ENCODE data around the gene ANKRD52. TPM values are rescaled to one million over a fixed set of nuclear protein-coding genes. Genes with fewer than 3 reads are reported as not detected.

Gene ANKRD52
- total and polyA plus RNA-seq, 4 donors, result 5.4 to 13.6 (median 9.3) TPM

DNA sequence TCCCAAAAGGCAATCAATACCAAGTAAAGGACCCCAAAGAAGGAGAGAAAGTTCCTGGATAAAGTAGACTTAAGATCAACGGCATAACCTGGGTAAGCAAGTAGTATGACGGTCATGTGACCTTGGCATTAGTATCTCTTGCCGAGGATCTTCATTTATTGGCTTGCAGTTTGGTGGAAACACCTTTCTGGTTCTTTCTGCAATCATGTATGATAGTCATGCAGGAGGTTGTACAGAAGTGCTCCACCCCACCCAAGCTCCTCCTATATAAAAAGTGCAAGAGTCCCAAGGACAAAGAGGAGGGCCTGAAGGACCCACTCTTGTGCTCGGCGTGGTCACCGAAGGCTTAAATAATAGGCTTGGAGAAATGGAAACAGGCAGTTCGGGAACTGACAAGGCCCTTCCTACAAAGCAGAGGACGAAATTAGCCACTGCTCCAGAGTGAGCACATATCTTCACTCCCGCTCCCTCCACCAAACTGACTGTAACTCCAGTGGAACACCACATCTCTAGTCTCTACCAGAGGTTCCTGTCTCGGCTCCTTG is 41.2 kb upstream of the ANKRD52 start:
- Histone ChIP-seq H3K36me3 (ENCODE audit: control insufficient read depth in 4 of 4, insufficient read depth in 3 of 4, low read depth in 1 of 4, low read length in 3 of 4) (peaks cover 0 to 2% (median 0%) of the 10 kb centered on the region in 4 donors), H3K9me3 (ENCODE audit: control insufficient read depth in 4 of 4, low read length in 3 of 4) (no peaks in the 10 kb centered on the region), H3K9ac (ENCODE audit: low read depth in 1 of 2, low read length in 2 of 2) (peak overlapping the region; percentile 67 to 80), H3K4me3 (ENCODE audit: low read depth in 1 of 3, low read length in 3 of 3) (peak overlapping the region; percentile 70 to 97 (median 96)), H3K27ac (ENCODE audit: low read depth in 1 of 2, low read length in 2 of 2) (peak overlapping the region; percentile 86 to 95), H3K27me3 (ENCODE audit: control insufficient read depth in 4 of 4, insufficient read depth in 4 of 4, low read length in 3 of 4) (no peaks in the 10 kb centered on the region), H3K4me1 (ENCODE audit: control insufficient read depth in 4 of 4, insufficient read depth in 4 of 4, low read length in 3 of 4) (peaks cover 15 to 63% (median 59%) of the 10 kb centered on the region in 4 donors)
- DNase-seq (ENCODE audit: low spot score), result no peak
- under 1% methylated on average over 10 of the region's 10 CpGs for WGBS
- TF ChIP-seq FOXA1 (IDR thresholded peaks at IDR 0.05) (no peak), HNF4A (conservative IDR thresholded peaks at IDR 0.05) (no peak), TAF1 (conservative IDR thresholded peaks at IDR 0.05) (no peak), NR2F2 (IDR thresholded peaks at IDR 0.05) (no peak), RAD21 (IDR thresholded peaks at IDR 0.05) (no peak), RXRA (IDR thresholded peaks at IDR 0.05) (no peak), SP1 (IDR thresholded peaks at IDR 0.05) (no peak), YY1 (IDR thresholded peaks at IDR 0.05) (no peak), GABPA (IDR thresholded peaks at IDR 0.05 in 1 of 2, conservative IDR thresholded peaks at IDR 0.05 in 1 of 2) (no peak), HNF4G (IDR thresholded peaks at IDR 0.05) (no peak), FOXA2 (IDR thresholded peaks at IDR 0.05) (no peak), JUND (IDR thresholded peaks at IDR 0.05) (no peak)
- TF ChIP-seq, protein P1, sequence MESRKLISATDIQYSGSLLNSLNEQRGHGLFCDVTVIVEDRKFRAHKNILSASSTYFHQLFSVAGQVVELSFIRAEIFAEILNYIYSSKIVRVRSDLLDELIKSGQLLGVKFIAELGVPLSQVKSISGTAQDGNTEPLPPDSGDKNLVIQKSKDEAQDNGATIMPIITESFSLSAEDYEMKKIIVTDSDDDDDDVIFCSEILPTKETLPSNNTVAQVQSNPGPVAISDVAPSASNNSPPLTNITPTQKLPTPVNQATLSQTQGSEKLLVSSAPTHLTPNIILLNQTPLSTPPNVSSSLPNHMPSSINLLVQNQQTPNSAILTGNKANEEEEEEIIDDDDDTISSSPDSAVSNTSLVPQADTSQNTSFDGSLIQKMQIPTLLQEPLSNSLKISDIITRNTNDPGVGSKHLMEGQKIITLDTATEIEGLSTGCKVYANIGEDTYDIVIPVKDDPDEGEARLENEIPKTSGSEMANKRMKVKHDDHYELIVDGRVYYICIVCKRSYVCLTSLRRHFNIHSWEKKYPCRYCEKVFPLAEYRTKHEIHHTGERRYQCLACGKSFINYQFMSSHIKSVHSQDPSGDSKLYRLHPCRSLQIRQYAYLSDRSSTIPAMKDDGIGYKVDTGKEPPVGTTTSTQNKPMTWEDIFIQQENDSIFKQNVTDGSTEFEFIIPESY (IDR thresholded peaks at IDR 0.05), result no peak
- TF ChIP-seq, protein P2, sequence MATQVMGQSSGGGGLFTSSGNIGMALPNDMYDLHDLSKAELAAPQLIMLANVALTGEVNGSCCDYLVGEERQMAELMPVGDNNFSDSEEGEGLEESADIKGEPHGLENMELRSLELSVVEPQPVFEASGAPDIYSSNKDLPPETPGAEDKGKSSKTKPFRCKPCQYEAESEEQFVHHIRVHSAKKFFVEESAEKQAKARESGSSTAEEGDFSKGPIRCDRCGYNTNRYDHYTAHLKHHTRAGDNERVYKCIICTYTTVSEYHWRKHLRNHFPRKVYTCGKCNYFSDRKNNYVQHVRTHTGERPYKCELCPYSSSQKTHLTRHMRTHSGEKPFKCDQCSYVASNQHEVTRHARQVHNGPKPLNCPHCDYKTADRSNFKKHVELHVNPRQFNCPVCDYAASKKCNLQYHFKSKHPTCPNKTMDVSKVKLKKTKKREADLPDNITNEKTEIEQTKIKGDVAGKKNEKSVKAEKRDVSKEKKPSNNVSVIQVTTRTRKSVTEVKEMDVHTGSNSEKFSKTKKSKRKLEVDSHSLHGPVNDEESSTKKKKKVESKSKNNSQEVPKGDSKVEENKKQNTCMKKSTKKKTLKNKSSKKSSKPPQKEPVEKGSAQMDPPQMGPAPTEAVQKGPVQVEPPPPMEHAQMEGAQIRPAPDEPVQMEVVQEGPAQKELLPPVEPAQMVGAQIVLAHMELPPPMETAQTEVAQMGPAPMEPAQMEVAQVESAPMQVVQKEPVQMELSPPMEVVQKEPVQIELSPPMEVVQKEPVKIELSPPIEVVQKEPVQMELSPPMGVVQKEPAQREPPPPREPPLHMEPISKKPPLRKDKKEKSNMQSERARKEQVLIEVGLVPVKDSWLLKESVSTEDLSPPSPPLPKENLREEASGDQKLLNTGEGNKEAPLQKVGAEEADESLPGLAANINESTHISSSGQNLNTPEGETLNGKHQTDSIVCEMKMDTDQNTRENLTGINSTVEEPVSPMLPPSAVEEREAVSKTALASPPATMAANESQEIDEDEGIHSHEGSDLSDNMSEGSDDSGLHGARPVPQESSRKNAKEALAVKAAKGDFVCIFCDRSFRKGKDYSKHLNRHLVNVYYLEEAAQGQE (IDR thresholded peaks at IDR 0.05), result no peak
- TF ChIP-seq, protein P3, sequence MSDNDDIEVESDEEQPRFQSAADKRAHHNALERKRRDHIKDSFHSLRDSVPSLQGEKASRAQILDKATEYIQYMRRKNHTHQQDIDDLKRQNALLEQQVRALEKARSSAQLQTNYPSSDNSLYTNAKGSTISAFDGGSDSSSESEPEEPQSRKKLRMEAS (IDR thresholded peaks at IDR 0.05), result no peak
- TF ChIP-seq, protein P4, sequence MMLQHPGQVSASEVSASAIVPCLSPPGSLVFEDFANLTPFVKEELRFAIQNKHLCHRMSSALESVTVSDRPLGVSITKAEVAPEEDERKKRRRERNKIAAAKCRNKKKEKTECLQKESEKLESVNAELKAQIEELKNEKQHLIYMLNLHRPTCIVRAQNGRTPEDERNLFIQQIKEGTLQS (IDR thresholded peaks at IDR 0.05), result no peak
- TF ChIP-seq, protein P5, sequence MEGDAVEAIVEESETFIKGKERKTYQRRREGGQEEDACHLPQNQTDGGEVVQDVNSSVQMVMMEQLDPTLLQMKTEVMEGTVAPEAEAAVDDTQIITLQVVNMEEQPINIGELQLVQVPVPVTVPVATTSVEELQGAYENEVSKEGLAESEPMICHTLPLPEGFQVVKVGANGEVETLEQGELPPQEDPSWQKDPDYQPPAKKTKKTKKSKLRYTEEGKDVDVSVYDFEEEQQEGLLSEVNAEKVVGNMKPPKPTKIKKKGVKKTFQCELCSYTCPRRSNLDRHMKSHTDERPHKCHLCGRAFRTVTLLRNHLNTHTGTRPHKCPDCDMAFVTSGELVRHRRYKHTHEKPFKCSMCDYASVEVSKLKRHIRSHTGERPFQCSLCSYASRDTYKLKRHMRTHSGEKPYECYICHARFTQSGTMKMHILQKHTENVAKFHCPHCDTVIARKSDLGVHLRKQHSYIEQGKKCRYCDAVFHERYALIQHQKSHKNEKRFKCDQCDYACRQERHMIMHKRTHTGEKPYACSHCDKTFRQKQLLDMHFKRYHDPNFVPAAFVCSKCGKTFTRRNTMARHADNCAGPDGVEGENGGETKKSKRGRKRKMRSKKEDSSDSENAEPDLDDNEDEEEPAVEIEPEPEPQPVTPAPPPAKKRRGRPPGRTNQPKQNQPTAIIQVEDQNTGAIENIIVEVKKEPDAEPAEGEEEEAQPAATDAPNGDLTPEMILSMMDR (IDR thresholded peaks at IDR 0.05; ENCODE audit: low read depth, low read length, missing input control), result no peak

All from liver (tissue), 9 donors.